PC-3 (cell line): ENCODE results near the gene SMARCA4. TPM values are rescaled to one million over a fixed set of nuclear protein-coding genes. Genes with fewer than 3 reads are reported as not detected.

ENCODE experiments used
- ATAC-seq: fragments of 200-7000 bp; cut with Tn5 transposase; 2 replicates; pipeline ENCODE4 v1.9.1; 2020; ENCODE audit warnings: mild to moderate bottlenecking, moderate library complexity
- BruUV-seq: library from RNA; stranded (reverse); fragments of 400-500 nt; replicated peaks from 2 replicates; lab custom pipeline; 2021; lab: Mats Ljungman, UMichigan
- CTCF ChIA-PET: fragments of 300-600 bp; sonication (Branson Sonifier 250); formaldehyde crosslinking; loops from one replicate; lab custom pipeline; 2022; ENCODE audit warnings: antibody characterized with exemption; lab: Charles Lee
- POLR2A ChIA-PET: fragments of 300-600 bp; sonication (Branson Sonifier 250); formaldehyde crosslinking; loops from one replicate; lab custom pipeline; 2022; ENCODE audit warnings: antibody characterized with exemption; ENCODE audit not compliant: unreplicated experiment; lab: Charles Lee
- DNase-seq: peaks from one replicate; pipeline ENCODE4 v3.0.0-alpha.2; 2015
- H2AFZ ChIP-seq: fragments of 300-600 bp; sonication (generic); 2 replicates; pipeline ENCODE4 v1.6.0; 2016; ENCODE audit warnings: antibody characterized with exemption, low read length
- H3F3A ChIP-seq: fragments of 300-600 bp; sonication (generic); one replicate; pipeline ENCODE4 v1.6.0; 2017; ENCODE audit warnings: antibody characterized with exemption, low read length, control low read depth, mild to moderate bottlenecking; ENCODE audit not compliant: unreplicated experiment
- H3K27ac ChIP-seq: fragments of 300-600 bp; sonication (generic); 2 replicates; pipeline ENCODE4 v1.5.1; 2016; ENCODE audit warnings: mild to moderate bottlenecking, low read length
- H3K27me3 ChIP-seq: fragments of 300-600 bp; sonication (generic); 2 replicates; pipeline ENCODE4 v1.6.1; 2016; ENCODE audit warnings: low read length, mixed read lengths
- H3K36me3 ChIP-seq: fragments of 300-600 bp; sonication (generic); 2 replicates; pipeline ENCODE4 v1.6.1; 2016; ENCODE audit warnings: low read depth, mixed run types, low read length, mixed read lengths
- H3K4me1 ChIP-seq: fragments of 300-600 bp; sonication (generic); 2 replicates; pipeline ENCODE4 v1.5.1; 2016; ENCODE audit warnings: low read length; ENCODE audit not compliant: insufficient read depth
- H3K4me2 ChIP-seq: fragments of 300-600 bp; sonication (generic); 2 replicates; pipeline ENCODE4 v1.6.0; 2016; ENCODE audit warnings: low read length
- H3K4me3 ChIP-seq: fragments of 300-600 bp; sonication (generic); 2 replicates; pipeline ENCODE4 v1.5.1; 2016; ENCODE audit warnings: mild to moderate bottlenecking, low read length, mixed read lengths
- H3K79me2 ChIP-seq: fragments of 300-600 bp; sonication (generic); 2 replicates; pipeline ENCODE4 v1.6.1; 2017; ENCODE audit warnings: low read length, mixed read lengths
- H3K9ac ChIP-seq: fragments of 300-600 bp; sonication (generic); 2 replicates; pipeline ENCODE4 v1.6.0; 2016; ENCODE audit warnings: mild to moderate bottlenecking, low read length
- H3K9me2 ChIP-seq: fragments of 300-600 bp; sonication (generic); replicated peaks from 2 replicates; pipeline ENCODE4 v1.6.1; 2016; ENCODE audit warnings: mixed run types, low read length, mixed read lengths
- H3K9me3 ChIP-seq: fragments of 300-600 bp; sonication (generic); 2 replicates; pipeline ENCODE4 v1.6.1; 2016; ENCODE audit warnings: low read length, mixed read lengths
- H4K20me1 ChIP-seq: fragments of 300-600 bp; sonication (generic); 2 replicates; pipeline ENCODE4 v1.6.1; 2016; ENCODE audit warnings: low read length, mixed read lengths
- CTCF ChIP-seq: fragments of 300-600 bp; sonication (generic); conservative IDR thresholded peaks from 2 replicates; pipeline ENCODE4 v1.5.1; 2017; ENCODE audit warnings: antibody characterized with exemption, low read depth, mild to moderate bottlenecking, low read length
- EZH2 ChIP-seq: fragments of 300-600 bp; sonication (generic); IDR thresholded peaks from one replicate; pipeline ENCODE4 v1.6.1; 2017; ENCODE audit warnings: antibody characterized with exemption, mild to moderate bottlenecking, low read length; ENCODE audit not compliant: unreplicated experiment
- EZH2phosphoT487 ChIP-seq: fragments of 300-600 bp; sonication (generic); IDR thresholded peaks from 2 replicates; pipeline ENCODE4 v1.6.1; 2018; ENCODE audit warnings: mild to moderate bottlenecking, antibody characterized with exemption, low read length, borderline replicate concordance
- intact Hi-C: fragments of 100-400 bp; cut with micrococcal nuclease; formaldehyde crosslinking; loops from 2 replicates; pipeline ENCODE4 v1.9.0; 2023
- total RNA-seq: library from RNA; depleted of rRNA; stranded (reverse); fragments of >200 nt; gene quantifications from 2 replicates; pipeline ENCODE4 v1.2.3, GENCODE V29; 2014

Gene SMARCA4
- total RNA-seq, 1 experiment from 2014 or later: 197 TPM

GRCh38 chr19:11098327-11098726 is 137.5 kb downstream of the SMARCA4 start:
- H2AFZ ChIP-seq: no peak overlapping the region
- no TSS peak for BruUV-seq
- no peak overlapping the region for H3K9ac ChIP-seq
- ATAC-seq (no peak), DNase-seq (no peak)
- H3K27ac ChIP-seq: no peak overlapping the region
- ChIA-PET CTCF (no interaction called here), POLR2A (no interaction called here)
- peaks cover 69% of the 10 kb centered on the region for H4K20me1 ChIP-seq
- H3K4me3 ChIP-seq: no peak overlapping the region
- no peaks in the 10 kb centered on the region for H3K9me3 ChIP-seq
- no peak for TF ChIP-seq EZH2phosphoT487
- TF ChIP-seq EZH2: no peak
- TF ChIP-seq CTCF: no peak
- H3K36me3 ChIP-seq: peaks cover 73% of the 10 kb centered on the region
- intact Hi-C loops: no loop called here
- no peaks in the 10 kb centered on the region for H3K27me3 ChIP-seq
- no peak overlapping the region for H3K4me2 ChIP-seq
- peaks cover 82% of the 10 kb centered on the region for H3K79me2 ChIP-seq
- H3F3A ChIP-seq: peaks cover 15% of the 10 kb centered on the region
- no peaks in the 10 kb centered on the region for H3K9me2 ChIP-seq
- H3K4me1 ChIP-seq: peaks cover 29% of the 10 kb centered on the region

GRCh38 chr19:11098861-11099260 is 138.0 kb downstream of the SMARCA4 start:
- H3F3A ChIP-seq: peaks cover 15% of the 10 kb centered on the region
- POLR2A ChIA-PET: no interaction called here
- H3K79me2 ChIP-seq: peaks cover 76% of the 10 kb centered on the region
- no peak overlapping the region for H3K9ac ChIP-seq
- H2AFZ ChIP-seq: no peak overlapping the region
- ATAC-seq: no peak
- H3K4me3 ChIP-seq: no peak overlapping the region
- peaks cover 72% of the 10 kb centered on the region for H3K36me3 ChIP-seq
- CTCF ChIA-PET: no interaction called here
- H3K27ac ChIP-seq: no peak overlapping the region
- H3K27me3 ChIP-seq: no peaks in the 10 kb centered on the region
- no TSS peak for BruUV-seq
- no peaks in the 10 kb centered on the region for H3K9me2 ChIP-seq
- peaks cover 69% of the 10 kb centered on the region for H4K20me1 ChIP-seq
- H3K4me2 ChIP-seq: no peak overlapping the region
- DNase-seq: no peak
- no peaks in the 10 kb centered on the region for H3K9me3 ChIP-seq
- intact Hi-C loops: no loop called here
- TF ChIP-seq CTCF (no peak), EZH2 (no peak), EZH2phosphoT487 (no peak)
- peaks cover 24% of the 10 kb centered on the region for H3K4me1 ChIP-seq

GRCh38 chr19:11100049-11100448 is 139.2 kb downstream of the SMARCA4 start:
- ChIA-PET CTCF (no interaction called here), POLR2A (no interaction called here)
- TF ChIP-seq CTCF: no peak
- TF ChIP-seq EZH2phosphoT487: no peak
- TF ChIP-seq EZH2: no peak
- Histone ChIP-seq H3K4me2 (no peak overlapping the region), H3K27ac (no peak overlapping the region), H3K4me3 (no peak overlapping the region), H3K9ac (no peak overlapping the region), H3K79me2 (peaks cover 74% of the 10 kb centered on the region), H3K4me1 (peaks cover 15% of the 10 kb centered on the region), H3K9me2 (no peaks in the 10 kb centered on the region), H3K27me3 (no peaks in the 10 kb centered on the region), H3F3A (peaks cover 11% of the 10 kb centered on the region), H4K20me1 (peaks cover 78% of the 10 kb centered on the region), H2AFZ (no peak overlapping the region), H3K9me3 (no peaks in the 10 kb centered on the region), H3K36me3 (peaks cover 77% of the 10 kb centered on the region)
- intact Hi-C loops: no loop called here
- DNase-seq (no peak), ATAC-seq (no peak)
- no TSS peak for BruUV-seq
